ENCODE data around the gene TCL1B. TPM values are rescaled to one million over a fixed set of nuclear protein-coding genes. Genes with fewer than 3 reads are reported as not detected.

Gene TCL1B
- total and polyA plus RNA-seq, 2 of the 4 experiments (the other 2 are of a cell fraction), result not detected

DNA sequence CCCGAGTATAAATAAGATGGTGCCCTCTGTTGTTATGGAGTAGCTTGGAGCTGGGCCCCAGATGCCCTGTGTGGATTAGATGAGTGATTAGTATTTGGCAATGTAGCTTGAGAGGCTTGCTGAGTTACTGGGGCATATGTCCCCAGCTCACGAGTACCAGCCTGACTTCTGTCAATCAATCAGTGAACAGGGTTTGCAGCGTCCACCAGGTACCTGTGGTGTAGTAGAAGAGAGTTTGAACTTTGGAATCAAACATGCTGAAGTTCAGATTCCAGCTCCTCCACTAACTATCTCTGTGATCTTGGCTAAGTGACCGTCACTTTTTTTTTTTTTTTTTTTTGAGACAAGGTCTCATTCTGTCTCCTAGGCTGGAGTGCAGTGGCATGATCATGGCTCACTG lies 11.6 kb upstream of the TCL1B start:
- no CpG with 5 or more reads among the region's 4 CpGs for WGBS, 2 experiments (ENCODE audit: extremely low coverage in 2 of 2, insufficient read length in 1 of 2)
- Histone ChIP-seq H3K23ac (ENCODE audit: low read depth, low read length) (no peak overlapping the region), H4K5ac (ENCODE audit: low read depth, low read length) (no peak overlapping the region), H3K14ac (replicated peaks; ENCODE audit: low read depth, low read length) (no peak overlapping the region), H3K4me2 (ENCODE audit: low read depth, low read length) (no peak overlapping the region), H2AK5ac (ENCODE audit: low read depth, low read length) (no peak overlapping the region), H4K20me1 (ENCODE audit: insufficient read depth, low read length) (no peaks in the 10 kb centered on the region), H3K56ac (ENCODE audit: extremely low read depth, insufficient read depth, low read length) (no peak overlapping the region), H3K18ac (ENCODE audit: low read depth, low read length) (no peak overlapping the region), H3K27me3 (ENCODE audit: control insufficient read depth, insufficient read depth, low read length) (no peaks in the 10 kb centered on the region), H2BK120ac (ENCODE audit: low read depth, low read length) (no peak overlapping the region), H2BK20ac (ENCODE audit: low read depth, low read length) (no peak overlapping the region), H3K4me3 (ENCODE audit: insufficient read depth, low read depth, low read length) (no peak overlapping the region), H3K4ac (ENCODE audit: low read depth, low read length) (no peak overlapping the region), H3K9me3 (ENCODE audit: control insufficient read depth, insufficient read depth, low read length) (no peaks in the 10 kb centered on the region), H2AFZ (replicated peaks; ENCODE audit: low read length, poor library complexity) (no peak overlapping the region), H2BK15ac (ENCODE audit: low read depth, low read length) (no peak overlapping the region), H4K8ac (ENCODE audit: low read depth in 2 of 2, low read length in 2 of 2) (no peak overlapping the region), H4K91ac (ENCODE audit: insufficient read depth, low read depth, low read length) (no peak overlapping the region), H3K79me1 (ENCODE audit: low read depth in 1 of 2, low read length in 2 of 2) (no peaks in the 10 kb centered on the region), H3K9me1 (ENCODE audit: insufficient read depth, low read length) (no peaks in the 10 kb centered on the region), H3K9ac (ENCODE audit: low read depth, low read length) (no peak overlapping the region), H3K27ac (ENCODE audit: insufficient read depth, low read length) (no peak overlapping the region), H2AK9ac (replicated peaks; ENCODE audit: low read depth, low read length, poor library complexity) (no peak overlapping the region), H3K4me1 (ENCODE audit: control insufficient read depth, insufficient read depth, low read length) (no peaks in the 10 kb centered on the region), H2BK5ac (ENCODE audit: low read depth, low read length, poor library complexity, severe bottlenecking) (no peak overlapping the region), H3K36me3 (ENCODE audit: control insufficient read depth, insufficient read depth, low read length) (no peaks in the 10 kb centered on the region)
- no TSS peak for BruUV-seq (replicated peaks)
- ChIA-PET POLR2A (ENCODE audit: unreplicated experiment) (no interaction called here), CTCF (no interaction called here)
- in situ Hi-C loops (cut with MboI; ENCODE audit: low sequenced_read_pairs) (no loop called here), intact Hi-C loops (cut with micrococcal nuclease) (no loop called here), dilution Hi-C loops (cut with HindIII; ENCODE audit: low sequenced_read_pairs, unreplicated experiment) (no loop called here)
- no peak for ATAC-seq (ENCODE audit: low read depth)
- no peak for TF ChIP-seq CEBPB (IDR thresholded peaks at IDR 0.05; ENCODE audit: low read depth, low read length)
- TF ChIP-seq NFE2L2 (IDR thresholded peaks at IDR 0.05; ENCODE audit: low read depth, low read length), result no peak
- TF ChIP-seq MXI1 (IDR thresholded peaks at IDR 0.05; ENCODE audit: borderline replicate concordance, low read depth, low read length), result no peak
- no peak for TF ChIP-seq FOS (IDR thresholded peaks at IDR 0.05; ENCODE audit: low read depth, low read length)
- TF ChIP-seq BHLHE40 (IDR thresholded peaks at IDR 0.05; ENCODE audit: low read depth, low read length), result no peak
- TF ChIP-seq CHD1 (IDR thresholded peaks at IDR 0.05; ENCODE audit: low read depth, low read length), result no peak
- TF ChIP-seq, protein P1, sequence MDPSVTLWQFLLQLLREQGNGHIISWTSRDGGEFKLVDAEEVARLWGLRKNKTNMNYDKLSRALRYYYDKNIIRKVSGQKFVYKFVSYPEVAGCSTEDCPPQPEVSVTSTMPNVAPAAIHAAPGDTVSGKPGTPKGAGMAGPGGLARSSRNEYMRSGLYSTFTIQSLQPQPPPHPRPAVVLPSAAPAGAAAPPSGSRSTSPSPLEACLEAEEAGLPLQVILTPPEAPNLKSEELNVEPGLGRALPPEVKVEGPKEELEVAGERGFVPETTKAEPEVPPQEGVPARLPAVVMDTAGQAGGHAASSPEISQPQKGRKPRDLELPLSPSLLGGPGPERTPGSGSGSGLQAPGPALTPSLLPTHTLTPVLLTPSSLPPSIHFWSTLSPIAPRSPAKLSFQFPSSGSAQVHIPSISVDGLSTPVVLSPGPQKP (IDR thresholded peaks at IDR 0.05; ENCODE audit: borderline replicate concordance, low read depth, low read length), result no peak
- TF ChIP-seq, protein P2, sequence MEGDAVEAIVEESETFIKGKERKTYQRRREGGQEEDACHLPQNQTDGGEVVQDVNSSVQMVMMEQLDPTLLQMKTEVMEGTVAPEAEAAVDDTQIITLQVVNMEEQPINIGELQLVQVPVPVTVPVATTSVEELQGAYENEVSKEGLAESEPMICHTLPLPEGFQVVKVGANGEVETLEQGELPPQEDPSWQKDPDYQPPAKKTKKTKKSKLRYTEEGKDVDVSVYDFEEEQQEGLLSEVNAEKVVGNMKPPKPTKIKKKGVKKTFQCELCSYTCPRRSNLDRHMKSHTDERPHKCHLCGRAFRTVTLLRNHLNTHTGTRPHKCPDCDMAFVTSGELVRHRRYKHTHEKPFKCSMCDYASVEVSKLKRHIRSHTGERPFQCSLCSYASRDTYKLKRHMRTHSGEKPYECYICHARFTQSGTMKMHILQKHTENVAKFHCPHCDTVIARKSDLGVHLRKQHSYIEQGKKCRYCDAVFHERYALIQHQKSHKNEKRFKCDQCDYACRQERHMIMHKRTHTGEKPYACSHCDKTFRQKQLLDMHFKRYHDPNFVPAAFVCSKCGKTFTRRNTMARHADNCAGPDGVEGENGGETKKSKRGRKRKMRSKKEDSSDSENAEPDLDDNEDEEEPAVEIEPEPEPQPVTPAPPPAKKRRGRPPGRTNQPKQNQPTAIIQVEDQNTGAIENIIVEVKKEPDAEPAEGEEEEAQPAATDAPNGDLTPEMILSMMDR (conservative IDR thresholded peaks at IDR 0.05; ENCODE audit: low read depth, low read length), result no peak
- no peak for TF ChIP-seq MAFK (IDR thresholded peaks at IDR 0.05; ENCODE audit: low read depth, low read length)
- DNase-seq, result no peak

All from IMR-90 (cell line).